NCI-H1436 treated with DMSO at 0.1 percent for 48 hours (cell line): ENCODE results near the gene PHOSPHO2.
"Not testable (repeated sequence)": the region's sequence is repeated elsewhere in the genome, so short reads cannot be mapped to it uniquely, and the experiment has no call there.

Source experiments
- DNase-seq: peaks from one replicate; lab custom pipeline; 2025; lab: John Stamatoyannopoulos, UW

PHOSPHO2 gene

GRCh38 chr2:169684135-169684565 is 10.1 kb upstream of the PHOSPHO2 start:
- DNase-seq: no peak

- DNase-seq: not testable (repeated sequence)
These were observed 9.6 kb upstream of the PHOSPHO2 start for GRCh38 chr2:169684712-169685111.

- not testable (repeated sequence) for DNase-seq
These were observed 7.4 kb upstream of the PHOSPHO2 start for GRCh38 chr2:169686825-169687224.

GRCh38 chr2:169687943-169688342 is 6.3 kb upstream of the PHOSPHO2 start:
- DNase-seq: not testable (repeated sequence)

- DNase-seq: no peak
These were observed 3.3 kb upstream of the PHOSPHO2 start for GRCh38 chr2:169690958-169691357.

- no peak for DNase-seq
These were observed 1.6 kb upstream of the PHOSPHO2 start for GRCh38 chr2:169692718-169693117.

GRCh38 chr2:169693360-169693759 is 909 bp upstream of the PHOSPHO2 start:
- DNase-seq: no peak

- no peak for DNase-seq
These were observed 608 bp downstream of the PHOSPHO2 start for GRCh38 chr2:169694894-169695260.

GRCh38 chr2:169696381-169696780 is 2.1 kb downstream of the PHOSPHO2 start:
- no peak for DNase-seq

GRCh38 chr2:169699173-169699572 is 4.9 kb downstream of the PHOSPHO2 start:
- not testable (repeated sequence) for DNase-seq

- no peak for DNase-seq
These were observed 8.7 kb downstream of the PHOSPHO2 start for GRCh38 chr2:169702996-169703395.

GRCh38 chr2:169704160-169704708 is 10.0 kb downstream of the PHOSPHO2 start:
- no peak for DNase-seq

- DNase-seq: no peak
These were observed 11.7 kb downstream of the PHOSPHO2 start for GRCh38 chr2:169705927-169706326.

- no peak for DNase-seq
These were observed 13.4 kb downstream of the PHOSPHO2 start for GRCh38 chr2:169707626-169708025.

GRCh38 chr2:169709331-169709730 is 15.1 kb downstream of the PHOSPHO2 start:
- DNase-seq: no peak

GRCh38 chr2:169709981-169710380 is 15.7 kb downstream of the PHOSPHO2 start:
- no peak for DNase-seq

GRCh38 chr2:169711751-169712509 is 17.7 kb downstream of the PHOSPHO2 start:
- DNase-seq: no peak

GRCh38 chr2:169712791-169713227 is 18.5 kb downstream of the PHOSPHO2 start:
- no peak for DNase-seq

- DNase-seq: no peak
These were observed 19.1 kb downstream of the PHOSPHO2 start for GRCh38 chr2:169713331-169713730.

GRCh38 chr2:169714699-169715098 is 20.4 kb downstream of the PHOSPHO2 start:
- no peak for DNase-seq

- DNase-seq: no peak
These were observed 21.3 kb downstream of the PHOSPHO2 start for GRCh38 chr2:169715379-169716237.

- no peak for DNase-seq
These were observed 22.1 kb downstream of the PHOSPHO2 start for GRCh38 chr2:169716238-169716886.
